ENCODE results near the gene CALHM6.

DNA sequence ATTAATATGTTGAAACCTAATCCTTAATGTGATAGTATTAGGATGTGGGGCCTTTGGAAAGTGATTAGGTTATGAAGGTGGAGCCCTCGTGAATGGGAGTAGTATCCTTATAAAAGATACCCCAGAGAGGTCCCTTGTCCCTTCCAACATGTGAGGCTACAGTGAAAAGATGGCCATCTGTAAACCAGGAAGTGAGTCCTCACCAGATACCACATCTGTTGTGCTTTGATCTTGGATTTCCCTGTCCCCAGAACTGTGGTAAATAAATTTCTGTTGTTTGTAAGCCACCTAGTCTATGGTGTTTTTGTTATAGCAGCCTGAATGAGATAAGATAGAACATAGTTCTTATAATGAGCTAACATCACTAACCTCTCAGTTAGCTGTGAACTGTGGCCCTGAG lies 16.6 kb upstream of the CALHM6 start:
- TF ChIP-seq, protein P1, sequence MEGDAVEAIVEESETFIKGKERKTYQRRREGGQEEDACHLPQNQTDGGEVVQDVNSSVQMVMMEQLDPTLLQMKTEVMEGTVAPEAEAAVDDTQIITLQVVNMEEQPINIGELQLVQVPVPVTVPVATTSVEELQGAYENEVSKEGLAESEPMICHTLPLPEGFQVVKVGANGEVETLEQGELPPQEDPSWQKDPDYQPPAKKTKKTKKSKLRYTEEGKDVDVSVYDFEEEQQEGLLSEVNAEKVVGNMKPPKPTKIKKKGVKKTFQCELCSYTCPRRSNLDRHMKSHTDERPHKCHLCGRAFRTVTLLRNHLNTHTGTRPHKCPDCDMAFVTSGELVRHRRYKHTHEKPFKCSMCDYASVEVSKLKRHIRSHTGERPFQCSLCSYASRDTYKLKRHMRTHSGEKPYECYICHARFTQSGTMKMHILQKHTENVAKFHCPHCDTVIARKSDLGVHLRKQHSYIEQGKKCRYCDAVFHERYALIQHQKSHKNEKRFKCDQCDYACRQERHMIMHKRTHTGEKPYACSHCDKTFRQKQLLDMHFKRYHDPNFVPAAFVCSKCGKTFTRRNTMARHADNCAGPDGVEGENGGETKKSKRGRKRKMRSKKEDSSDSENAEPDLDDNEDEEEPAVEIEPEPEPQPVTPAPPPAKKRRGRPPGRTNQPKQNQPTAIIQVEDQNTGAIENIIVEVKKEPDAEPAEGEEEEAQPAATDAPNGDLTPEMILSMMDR (IDR thresholded peaks at IDR 0.05): no peak
- TF ChIP-seq POLR2A (IDR thresholded peaks at IDR 0.05) (no peak), POLR2AphosphoS5 (IDR thresholded peaks at IDR 0.05) (no peak), EP300 (IDR thresholded peaks at IDR 0.05) (no peak)
